Measurements from ENCODE around the gene CAPN9. TPM values are rescaled to one million over a fixed set of nuclear protein-coding genes. Genes with fewer than 3 reads are reported as not detected.
"Not testable (repeated sequence)": the region's sequence is repeated elsewhere in the genome, so short reads cannot be mapped to it uniquely, and the experiment has no call there.

Gene CAPN9
- total RNA-seq, 4 donors from 2014 or later: 0.38 TPM; not detected in 3

- intact Hi-C loops (cut with DNase I): no loop called here
- Histone ChIP-seq H3K27ac (no peak overlapping the region), H3K36me3 (no peaks in the 10 kb centered on the region), H3K4me1 (peaks cover 0 to 13% (median 3%) of the 10 kb centered on the region in 3 donors), H3K9me3 (no peaks in the 10 kb centered on the region), H3K4me3 (no peak overlapping the region), H3K27me3 (peaks cover 0 to 4% (median 0%) of the 10 kb centered on the region in 4 donors)
- DNase-seq: no peak
- TF ChIP-seq CTCF (IDR thresholded peaks at IDR 0.05): no peak
- no peak for TF ChIP-seq POLR2A (IDR thresholded peaks at IDR 0.05)
- 60 to 82% methylated on average over 3 of the region's 3 CpGs for WGBS, 2 donors
Measured at GRCh38 chr1:230715510-230715909, 31.7 kb upstream of the CAPN9 start.

- intact Hi-C loops (cut with DNase I); H3K27me3 ChIP-seq; H3K36me3 ChIP-seq; H3K27ac ChIP-seq; H3K9me3 ChIP-seq; H3K4me3 ChIP-seq; DNase-seq: not testable (repeated sequence)
- peaks cover 0 to 13% (median 3%) of the 10 kb centered on the region in 3 donors for H3K4me1 ChIP-seq
- 40 to 69% methylated on average over 1 to 3 of the region's 3 CpGs for WGBS, 2 donors
Measured at GRCh38 chr1:230716453-230716852, 30.7 kb upstream of the CAPN9 start.

- intact Hi-C loops (cut with DNase I): no loop called here
- DNase-seq: no peak
- H3K36me3 ChIP-seq: no peaks in the 10 kb centered on the region
- peaks cover 0 to 13% (median 3%) of the 10 kb centered on the region in 3 donors for H3K4me1 ChIP-seq
- H3K27ac ChIP-seq: no peak overlapping the region
- 50 to 67% methylated on average over 1 of the region's 1 CpG for WGBS, 2 donors
- peaks cover 0 to 4% (median 0%) of the 10 kb centered on the region in 4 donors for H3K27me3 ChIP-seq
- no peak for TF ChIP-seq CTCF (IDR thresholded peaks at IDR 0.05)
- no peak for TF ChIP-seq POLR2A (IDR thresholded peaks at IDR 0.05)
- no peak overlapping the region for H3K4me3 ChIP-seq
- H3K9me3 ChIP-seq: peaks cover 0 to 5% (median 3%) of the 10 kb centered on the region in 3 donors
Measured at GRCh38 chr1:230717251-230717650, 29.9 kb upstream of the CAPN9 start.

GRCh38 chr1:230721849-230722522 lies 25.2 kb upstream of the CAPN9 start:
- H3K9me3 ChIP-seq; H3K27me3 ChIP-seq; H3K27ac ChIP-seq; intact Hi-C loops (cut with DNase I); H3K36me3 ChIP-seq; DNase-seq; H3K4me3 ChIP-seq; H3K4me1 ChIP-seq: not testable (repeated sequence)
- 80 to 89% methylated on average over 1 to 2 of the region's 3 CpGs for WGBS, 2 donors

- Histone ChIP-seq H3K4me3 (no peak overlapping the region), H3K36me3 (no peaks in the 10 kb centered on the region), H3K4me1 (no peaks in the 10 kb centered on the region), H3K27ac (no peak overlapping the region), H3K27me3 (no peaks in the 10 kb centered on the region), H3K9me3 (peaks cover 0 to 10% (median 8%) of the 10 kb centered on the region in 3 donors)
- no peak for DNase-seq
- intact Hi-C loops (cut with DNase I): no loop called here
- TF ChIP-seq CTCF (IDR thresholded peaks at IDR 0.05) (no peak), POLR2A (IDR thresholded peaks at IDR 0.05) (no peak)
- 68 to 70% methylated on average over 6 of the region's 6 CpGs for WGBS, 2 donors
Measured at GRCh38 chr1:230725256-230726012, 21.8 kb upstream of the CAPN9 start.

GRCh38 chr1:230728710-230729392 lies 18.3 kb upstream of the CAPN9 start:
- intact Hi-C loops (cut with DNase I): no loop called here
- 62 to 66% methylated on average over 5 to 6 of the region's 6 CpGs for WGBS, 2 donors
- DNase-seq: no peak
- no peak for TF ChIP-seq CTCF (IDR thresholded peaks at IDR 0.05)
- TF ChIP-seq POLR2A (IDR thresholded peaks at IDR 0.05): no peak
- H3K27ac ChIP-seq: no peak overlapping the region
- H3K4me1 ChIP-seq: no peaks in the 10 kb centered on the region
- H3K36me3 ChIP-seq: no peaks in the 10 kb centered on the region
- H3K4me3 ChIP-seq: no peak overlapping the region
- H3K9me3 ChIP-seq: no peaks in the 10 kb centered on the region
- H3K27me3 ChIP-seq: no peaks in the 10 kb centered on the region
